Liver (tissue), 3 donors: ENCODE data around the gene IRAK3.

Experiments
- FOXA1 ChIP-seq: IDR thresholded peaks from 2 replicates; pipeline ENCODE4 v1.6.1; 2016; ENCODE audit warnings: antibody characterized with exemption
- JUND ChIP-seq, 2 donors: IDR thresholded peaks; 2 replicates each; pipeline ENCODE4 v1.6.1; 2016; ENCODE audit warnings: antibody characterized with exemption in 2 of 2
- YY1 ChIP-seq: IDR thresholded peaks from 2 replicates; pipeline ENCODE4 v1.6.1; 2016; ENCODE audit warnings: antibody characterized with exemption, mild to moderate bottlenecking
- TF ChIP-seq, protein P1 (sequence below): IDR thresholded peaks from 2 replicates; pipeline ENCODE4 v1.6.1; 2016; ENCODE audit warnings: antibody characterized with exemption
- TF ChIP-seq, protein P2 (sequence below): fragments of 150-350 bp; IDR thresholded peaks from 2 replicates; pipeline ENCODE4 v1.5.1; 2017; ENCODE audit warnings: improper control_type of control experiment, low read depth, low read length; ENCODE audit not compliant: missing input control
- donor health status: healthy.
- donor health status: healthy.

DNA sequence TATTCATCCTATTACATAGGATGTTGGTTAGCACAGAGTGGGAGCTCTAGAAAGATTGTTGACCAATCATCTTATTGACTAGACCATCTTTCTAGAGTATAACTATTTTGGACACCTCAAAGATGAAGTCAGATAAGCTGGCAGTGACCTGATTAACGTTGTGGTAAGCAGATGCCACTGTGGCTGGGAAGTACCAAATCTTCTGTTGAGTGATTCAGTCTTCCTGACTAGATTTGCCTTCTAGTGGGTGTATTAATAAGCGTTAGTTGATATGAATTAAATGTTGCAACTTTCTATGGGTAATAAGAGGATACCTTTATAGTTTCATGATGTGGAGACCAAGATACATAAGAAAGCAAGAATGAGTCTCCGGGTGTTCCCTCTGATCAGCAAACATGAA, 62.0 kb downstream of the IRAK3 start:
- TF ChIP-seq, protein P1, sequence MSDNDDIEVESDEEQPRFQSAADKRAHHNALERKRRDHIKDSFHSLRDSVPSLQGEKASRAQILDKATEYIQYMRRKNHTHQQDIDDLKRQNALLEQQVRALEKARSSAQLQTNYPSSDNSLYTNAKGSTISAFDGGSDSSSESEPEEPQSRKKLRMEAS, result no peak
- TF ChIP-seq, protein P2, sequence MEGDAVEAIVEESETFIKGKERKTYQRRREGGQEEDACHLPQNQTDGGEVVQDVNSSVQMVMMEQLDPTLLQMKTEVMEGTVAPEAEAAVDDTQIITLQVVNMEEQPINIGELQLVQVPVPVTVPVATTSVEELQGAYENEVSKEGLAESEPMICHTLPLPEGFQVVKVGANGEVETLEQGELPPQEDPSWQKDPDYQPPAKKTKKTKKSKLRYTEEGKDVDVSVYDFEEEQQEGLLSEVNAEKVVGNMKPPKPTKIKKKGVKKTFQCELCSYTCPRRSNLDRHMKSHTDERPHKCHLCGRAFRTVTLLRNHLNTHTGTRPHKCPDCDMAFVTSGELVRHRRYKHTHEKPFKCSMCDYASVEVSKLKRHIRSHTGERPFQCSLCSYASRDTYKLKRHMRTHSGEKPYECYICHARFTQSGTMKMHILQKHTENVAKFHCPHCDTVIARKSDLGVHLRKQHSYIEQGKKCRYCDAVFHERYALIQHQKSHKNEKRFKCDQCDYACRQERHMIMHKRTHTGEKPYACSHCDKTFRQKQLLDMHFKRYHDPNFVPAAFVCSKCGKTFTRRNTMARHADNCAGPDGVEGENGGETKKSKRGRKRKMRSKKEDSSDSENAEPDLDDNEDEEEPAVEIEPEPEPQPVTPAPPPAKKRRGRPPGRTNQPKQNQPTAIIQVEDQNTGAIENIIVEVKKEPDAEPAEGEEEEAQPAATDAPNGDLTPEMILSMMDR, result no peak
- TF ChIP-seq YY1 (no peak), FOXA1 (no peak), JUND (IDR thresholded peaks at IDR 0.05) (no peak)
